Measurements from ENCODE around the gene RGS6. TPM values are rescaled to one million over a fixed set of nuclear protein-coding genes. Genes with fewer than 3 reads are reported as not detected.

Gene RGS6
- total RNA-seq, 1 donor from 2014 or later, result not detected

- intact Hi-C loops (cut with micrococcal nuclease), result no loop called here
- H3K4me3 Mint-ChIP-seq, result no peak overlapping the region
- no peaks in the 10 kb centered on the region for H3K4me1 Mint-ChIP-seq
- ATAC-seq (ENCODE audit: low read depth) (no peak), DNase-seq (no peak)
- no peaks in the 10 kb centered on the region for H3K36me3 Mint-ChIP-seq (ENCODE audit: low read depth)
- peaks cover 24% of the 10 kb centered on the region for H3K27me3 Mint-ChIP-seq
- ChIA-PET POLR2A (no interaction called here), CTCF (no interaction called here)
- H3K27ac Mint-ChIP-seq, result no peak overlapping the region
- no peak for TF ChIP-seq CTCF (IDR thresholded peaks at IDR 0.05)
- H3K9me3 Mint-ChIP-seq, result peaks cover 3% of the 10 kb centered on the region
Observed at GRCh38 chr14:72104011-72104613, 171.9 kb downstream of the RGS6 start.

- H3K27me3 Mint-ChIP-seq, result peaks cover 22% of the 10 kb centered on the region
- no peaks in the 10 kb centered on the region for H3K36me3 Mint-ChIP-seq (ENCODE audit: low read depth)
- no peak overlapping the region for H3K4me3 Mint-ChIP-seq
- no peak for TF ChIP-seq CTCF (IDR thresholded peaks at IDR 0.05)
- DNase-seq, result no peak
- intact Hi-C loops (cut with micrococcal nuclease), result no loop called here
- ChIA-PET CTCF (no interaction called here), POLR2A (no interaction called here)
- ATAC-seq (ENCODE audit: low read depth), result no peak
- H3K4me1 Mint-ChIP-seq, result no peaks in the 10 kb centered on the region
- H3K9me3 Mint-ChIP-seq, result peaks cover 3% of the 10 kb centered on the region
- no peak overlapping the region for H3K27ac Mint-ChIP-seq
Observed at GRCh38 chr14:72111911-72112310, 179.7 kb downstream of the RGS6 start.

- intact Hi-C loops (cut with micrococcal nuclease), result no loop called here
- ATAC-seq (ENCODE audit: low read depth) (no peak), DNase-seq (no peak)
- H3K36me3 Mint-ChIP-seq (ENCODE audit: low read depth), result no peaks in the 10 kb centered on the region
- ChIA-PET POLR2A (no interaction called here), CTCF (no interaction called here)
- no peak overlapping the region for H3K4me3 Mint-ChIP-seq
- H3K4me1 Mint-ChIP-seq, result no peaks in the 10 kb centered on the region
- no peak overlapping the region for H3K27ac Mint-ChIP-seq
- H3K9me3 Mint-ChIP-seq, result no peaks in the 10 kb centered on the region
- no peak for TF ChIP-seq CTCF (IDR thresholded peaks at IDR 0.05)
- H3K27me3 Mint-ChIP-seq, result peaks cover 4% of the 10 kb centered on the region
Observed at GRCh38 chr14:72118841-72119240, 186.6 kb downstream of the RGS6 start.

- DNase-seq (no peak), ATAC-seq (ENCODE audit: low read depth) (no peak)
- ChIA-PET CTCF (no interaction called here), POLR2A (no interaction called here)
- H3K9me3 Mint-ChIP-seq, result no peaks in the 10 kb centered on the region
- H3K27me3 Mint-ChIP-seq, result peaks cover 4% of the 10 kb centered on the region
- H3K4me3 Mint-ChIP-seq, result no peak overlapping the region
- H3K36me3 Mint-ChIP-seq (ENCODE audit: low read depth), result no peaks in the 10 kb centered on the region
- no peak overlapping the region for H3K27ac Mint-ChIP-seq
- no peaks in the 10 kb centered on the region for H3K4me1 Mint-ChIP-seq
- no peak for TF ChIP-seq CTCF (IDR thresholded peaks at IDR 0.05)
- intact Hi-C loops (cut with micrococcal nuclease), result no loop called here
Observed at GRCh38 chr14:72120315-72120714, 188.1 kb downstream of the RGS6 start.

GRCh38 chr14:72123755-72124154, 191.5 kb downstream of the RGS6 start:
- no peaks in the 10 kb centered on the region for H3K4me1 Mint-ChIP-seq
- CTCF ChIA-PET, result no interaction called here
- no peaks in the 10 kb centered on the region for H3K9me3 Mint-ChIP-seq
- DNase-seq, result no peak
- H3K4me3 Mint-ChIP-seq, result no peak overlapping the region
- intact Hi-C loops (cut with micrococcal nuclease), result no loop called here
- ATAC-seq (ENCODE audit: low read depth), result no peak
- no peak for TF ChIP-seq CTCF (IDR thresholded peaks at IDR 0.05)
- no peak overlapping the region for H3K27ac Mint-ChIP-seq
- H3K27me3 Mint-ChIP-seq, result peaks cover 1% of the 10 kb centered on the region
- POLR2A ChIA-PET, result no interaction called here
- H3K36me3 Mint-ChIP-seq (ENCODE audit: low read depth), result no peaks in the 10 kb centered on the region
